Nephron progenitor cell (in vitro differentiated cells): ENCODE measurements around the gene NTRK3.

Source experiments
- DNase-seq: peaks from one replicate; pipeline ENCODE4 v3.0.0; 2021
- H3K27ac Mint-ChIP-seq: 2 replicates; pipeline ENCODE4 v1.8.0; 2021; ENCODE audit warnings: mild to moderate bottlenecking, moderate library complexity, mixed read lengths
- H3K27me3 Mint-ChIP-seq: 2 replicates; pipeline ENCODE4 v1.8.0; 2021; ENCODE audit warnings: mild to moderate bottlenecking, low read depth, mixed read lengths; ENCODE audit not compliant: poor library complexity
- H3K36me3 Mint-ChIP-seq: 2 replicates; pipeline ENCODE4 v1.8.0; 2021; ENCODE audit warnings: low read depth, mixed read lengths
- H3K4me1 Mint-ChIP-seq: 2 replicates; pipeline ENCODE4 v1.8.0; 2021; ENCODE audit warnings: mixed read lengths
- H3K4me3 Mint-ChIP-seq: 2 replicates; pipeline ENCODE4 v1.8.0; 2021; ENCODE audit warnings: mild to moderate bottlenecking, moderate library complexity, mixed read lengths
- H3K9me3 Mint-ChIP-seq: 2 replicates; pipeline ENCODE4 v1.8.0; 2021; ENCODE audit warnings: mild to moderate bottlenecking, moderate library complexity, mixed read lengths
- TF ChIP-seq, protein P1 (sequence below): fragments of 200-600 bp; sonication (generic); IDR thresholded peaks from 2 replicates; pipeline ENCODE4 v1.5.0; 2021; ENCODE audit warnings: antibody characterized with exemption

Gene NTRK3

DNA sequence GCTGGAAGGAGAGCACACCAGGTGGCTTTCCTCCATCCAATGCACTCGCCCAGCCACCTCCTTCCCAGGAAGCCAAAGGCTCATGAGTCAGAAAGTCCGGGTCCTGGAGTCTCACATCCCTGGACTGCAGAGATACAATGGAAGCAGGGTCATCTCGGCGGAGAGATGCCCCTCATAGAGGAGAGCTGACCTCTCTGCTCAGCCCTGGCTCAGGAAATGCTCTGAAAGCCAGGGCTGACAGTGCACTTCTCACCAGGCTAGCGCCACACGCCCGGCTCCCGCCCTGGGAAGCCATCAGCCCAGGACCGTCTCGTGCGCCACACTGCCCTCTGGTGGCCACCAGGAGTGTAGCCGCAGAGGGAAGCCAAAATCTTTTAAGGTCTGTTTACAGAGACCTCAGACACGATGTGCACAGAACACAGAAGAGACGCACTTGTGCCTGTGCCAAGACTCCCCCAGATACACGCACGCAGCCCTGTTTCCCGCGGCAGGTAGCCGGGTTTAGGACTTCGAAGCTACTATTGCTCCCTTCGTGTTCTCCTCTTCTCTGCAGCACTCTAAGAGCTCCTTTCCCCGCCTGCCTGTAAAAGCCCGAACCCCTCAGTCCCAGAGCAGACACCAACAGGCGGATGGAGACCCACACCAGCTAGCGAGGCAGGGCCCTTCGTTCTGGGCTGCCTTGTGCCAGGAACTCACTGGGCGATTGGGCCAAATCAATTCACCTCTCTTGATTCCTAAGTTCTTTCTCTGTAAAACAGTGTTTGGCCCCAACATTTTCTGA lies 9.7 kb downstream of the NTRK3 start:
- no peak overlapping the region for H3K27ac Mint-ChIP-seq
- no peaks in the 10 kb centered on the region for H3K9me3 Mint-ChIP-seq
- peaks cover 41% of the 10 kb centered on the region for H3K4me1 Mint-ChIP-seq
- DNase-seq: peak; percentile 87
- H3K36me3 Mint-ChIP-seq: no peaks in the 10 kb centered on the region
- TF ChIP-seq, protein P1, sequence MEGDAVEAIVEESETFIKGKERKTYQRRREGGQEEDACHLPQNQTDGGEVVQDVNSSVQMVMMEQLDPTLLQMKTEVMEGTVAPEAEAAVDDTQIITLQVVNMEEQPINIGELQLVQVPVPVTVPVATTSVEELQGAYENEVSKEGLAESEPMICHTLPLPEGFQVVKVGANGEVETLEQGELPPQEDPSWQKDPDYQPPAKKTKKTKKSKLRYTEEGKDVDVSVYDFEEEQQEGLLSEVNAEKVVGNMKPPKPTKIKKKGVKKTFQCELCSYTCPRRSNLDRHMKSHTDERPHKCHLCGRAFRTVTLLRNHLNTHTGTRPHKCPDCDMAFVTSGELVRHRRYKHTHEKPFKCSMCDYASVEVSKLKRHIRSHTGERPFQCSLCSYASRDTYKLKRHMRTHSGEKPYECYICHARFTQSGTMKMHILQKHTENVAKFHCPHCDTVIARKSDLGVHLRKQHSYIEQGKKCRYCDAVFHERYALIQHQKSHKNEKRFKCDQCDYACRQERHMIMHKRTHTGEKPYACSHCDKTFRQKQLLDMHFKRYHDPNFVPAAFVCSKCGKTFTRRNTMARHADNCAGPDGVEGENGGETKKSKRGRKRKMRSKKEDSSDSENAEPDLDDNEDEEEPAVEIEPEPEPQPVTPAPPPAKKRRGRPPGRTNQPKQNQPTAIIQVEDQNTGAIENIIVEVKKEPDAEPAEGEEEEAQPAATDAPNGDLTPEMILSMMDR: peak; percentile 93
- peaks cover 38% of the 10 kb centered on the region for H3K27me3 Mint-ChIP-seq
- no peak overlapping the region for H3K4me3 Mint-ChIP-seq

DNA sequence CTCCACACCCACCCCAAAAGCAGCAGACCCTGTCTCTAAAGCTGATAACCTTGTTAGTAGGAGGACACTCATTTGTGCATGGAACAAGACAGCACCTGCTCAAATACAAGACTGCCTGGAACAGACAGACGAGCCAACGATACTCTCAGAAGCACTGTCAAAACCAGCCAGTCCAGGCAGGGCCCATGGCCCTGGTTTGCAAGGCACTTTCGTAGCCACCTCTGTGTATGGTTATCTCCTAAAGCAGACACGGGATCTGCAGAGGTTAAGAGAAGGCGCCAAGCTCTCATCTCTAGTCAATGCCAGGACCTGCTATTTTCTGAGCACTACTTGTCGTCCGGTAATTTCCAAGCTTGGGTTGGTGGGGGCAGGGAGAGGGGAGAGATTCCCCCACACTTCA lies 10.5 kb downstream of the NTRK3 start:
- Mint-ChIP-seq H3K36me3 (no peaks in the 10 kb centered on the region), H3K4me1 (peaks cover 47% of the 10 kb centered on the region), H3K27ac (no peak overlapping the region), H3K9me3 (no peaks in the 10 kb centered on the region), H3K4me3 (no peak overlapping the region), H3K27me3 (peaks cover 41% of the 10 kb centered on the region)
- TF ChIP-seq, protein P1: no peak
- no peak for DNase-seq

DNA sequence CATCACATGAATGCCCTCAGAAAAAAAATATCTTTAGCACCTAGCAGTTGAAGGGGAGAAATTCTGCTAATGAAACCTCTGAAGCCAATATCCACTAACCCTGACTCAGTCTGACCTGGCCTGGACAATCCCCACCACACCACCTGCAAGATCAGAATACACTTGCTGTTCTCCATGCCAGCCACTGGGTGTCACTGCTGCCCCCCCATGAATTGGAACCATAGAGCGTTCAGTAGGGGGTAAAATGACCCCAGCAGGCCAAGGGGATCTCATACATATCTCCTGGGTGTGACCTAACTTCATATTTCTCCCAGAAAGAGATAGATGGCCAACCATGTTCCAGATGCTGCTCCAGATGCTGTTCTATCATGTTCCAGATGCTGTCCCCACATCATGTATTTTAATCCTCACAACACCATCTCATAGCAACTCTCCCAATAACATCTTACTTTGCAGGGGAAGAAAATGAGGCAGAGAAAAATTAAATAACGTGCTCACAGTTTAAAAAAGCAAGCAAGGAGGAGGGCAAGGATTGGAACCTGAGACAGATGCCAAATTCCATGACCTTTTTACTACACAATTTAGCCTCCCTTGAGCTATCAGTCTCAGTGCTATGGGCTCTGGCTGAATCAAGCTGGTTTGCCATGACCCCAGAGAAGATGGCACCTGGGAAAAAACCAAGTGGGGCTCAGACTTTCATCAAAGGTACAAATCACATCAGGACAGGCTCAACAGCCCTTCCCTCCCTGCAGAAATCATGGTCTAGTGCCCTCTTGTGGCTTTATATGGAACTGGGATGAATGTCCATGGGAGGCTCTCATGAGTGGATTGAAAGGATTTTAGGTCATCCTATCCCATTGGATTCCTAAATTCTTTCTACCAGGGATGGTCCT lies 12.4 kb downstream of the NTRK3 start:
- DNase-seq: peak; percentile 42
- Mint-ChIP-seq H3K27me3 (peaks cover 42% of the 10 kb centered on the region), H3K36me3 (no peaks in the 10 kb centered on the region), H3K4me3 (no peak overlapping the region), H3K4me1 (peaks cover 42% of the 10 kb centered on the region), H3K9me3 (no peaks in the 10 kb centered on the region), H3K27ac (no peak overlapping the region)
- TF ChIP-seq, protein P1: peak; percentile 52

DNA sequence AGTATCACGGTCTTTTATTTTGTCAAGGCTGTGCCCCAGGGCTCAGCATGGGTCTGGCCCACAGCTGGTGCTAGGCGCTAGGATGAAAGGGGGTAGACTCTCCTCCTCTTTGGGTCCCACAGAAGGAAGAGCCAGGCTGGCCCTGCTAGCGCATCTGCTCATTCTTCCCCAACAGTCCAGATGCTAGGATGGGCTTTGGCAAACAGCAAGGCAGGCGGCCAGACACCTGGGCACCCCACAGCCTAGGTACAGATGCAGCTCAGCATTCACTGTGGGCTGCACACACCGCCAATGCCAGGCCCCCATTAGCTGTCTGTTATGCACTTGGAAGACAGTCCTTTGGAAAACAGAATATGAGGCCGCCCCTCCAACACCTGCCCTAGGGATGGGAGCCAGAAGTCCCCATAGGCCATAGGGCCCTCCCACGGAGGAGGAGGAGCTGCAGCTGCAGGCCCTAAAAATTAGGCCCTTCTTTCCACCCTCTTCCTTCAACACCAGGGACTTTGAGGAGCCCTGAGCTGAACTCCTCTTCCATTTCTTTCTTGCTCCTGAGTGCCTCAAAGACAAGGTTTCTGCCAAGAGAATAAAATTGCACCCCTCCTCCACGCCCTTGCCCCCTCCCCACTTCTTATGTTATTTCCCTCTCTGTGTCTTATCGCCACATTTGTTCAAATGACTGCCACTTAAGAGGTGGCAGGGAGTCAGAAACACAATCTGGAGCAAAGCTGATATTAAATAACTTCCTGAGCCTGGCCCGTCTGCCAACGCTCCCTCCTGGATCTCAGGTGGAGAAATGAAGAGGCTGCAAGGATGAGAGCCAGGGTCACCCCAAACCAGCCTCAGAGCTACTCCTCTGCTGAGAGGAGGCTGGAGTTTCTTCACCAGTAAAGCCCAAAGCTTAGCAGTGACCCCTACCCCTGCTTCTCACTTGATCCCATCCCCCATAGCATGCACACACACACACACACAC lies 13.7 kb downstream of the NTRK3 start:
- TF ChIP-seq, protein P1: no peak
- no peak overlapping the region for H3K27ac Mint-ChIP-seq
- H3K27me3 Mint-ChIP-seq: peaks cover 44% of the 10 kb centered on the region
- no peak overlapping the region for H3K4me3 Mint-ChIP-seq
- no peak for DNase-seq
- peaks cover 6% of the 10 kb centered on the region for H3K9me3 Mint-ChIP-seq
- H3K36me3 Mint-ChIP-seq: no peaks in the 10 kb centered on the region
- H3K4me1 Mint-ChIP-seq: peaks cover 35% of the 10 kb centered on the region

DNA sequence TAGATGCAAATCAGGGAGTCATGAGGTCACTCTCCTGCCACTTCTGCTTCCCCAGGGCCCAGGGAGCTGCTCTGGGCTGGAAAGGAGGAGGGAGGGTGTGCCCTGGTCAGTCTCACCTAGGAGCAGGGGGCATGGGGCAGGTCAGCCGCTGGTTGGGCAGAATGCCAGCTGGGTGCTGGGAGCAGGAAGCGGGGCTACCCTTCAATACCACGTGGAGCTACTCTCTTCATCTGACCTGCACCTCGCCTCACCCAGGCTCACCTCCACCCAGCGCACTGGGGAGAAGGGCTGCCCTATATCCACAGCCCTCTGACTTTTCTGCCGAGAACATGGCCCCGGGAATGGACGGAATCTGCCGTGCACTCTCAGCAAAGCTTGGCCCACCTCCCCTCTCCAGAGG lies 15.1 kb downstream of the NTRK3 start:
- H3K27ac Mint-ChIP-seq: no peak overlapping the region

More for the DNA sequence above, 15.1 kb downstream of the NTRK3 start:
- Mint-ChIP-seq H3K36me3 (no peaks in the 10 kb centered on the region), H3K27me3 (peaks cover 32% of the 10 kb centered on the region), H3K4me1 (peaks cover 21% of the 10 kb centered on the region), H3K4me3 (no peak overlapping the region), H3K9me3 (peaks cover 9% of the 10 kb centered on the region)
- TF ChIP-seq, protein P1: no peak
- DNase-seq: no peak
